ENCODE measurements around the gene INS. TPM values are rescaled to one million over a fixed set of nuclear protein-coding genes. Genes with fewer than 3 reads are reported as not detected.

Gene INS
- total RNA-seq, 2 donors from 2014 or later = 1,947 to 16,276 TPM

DNA sequence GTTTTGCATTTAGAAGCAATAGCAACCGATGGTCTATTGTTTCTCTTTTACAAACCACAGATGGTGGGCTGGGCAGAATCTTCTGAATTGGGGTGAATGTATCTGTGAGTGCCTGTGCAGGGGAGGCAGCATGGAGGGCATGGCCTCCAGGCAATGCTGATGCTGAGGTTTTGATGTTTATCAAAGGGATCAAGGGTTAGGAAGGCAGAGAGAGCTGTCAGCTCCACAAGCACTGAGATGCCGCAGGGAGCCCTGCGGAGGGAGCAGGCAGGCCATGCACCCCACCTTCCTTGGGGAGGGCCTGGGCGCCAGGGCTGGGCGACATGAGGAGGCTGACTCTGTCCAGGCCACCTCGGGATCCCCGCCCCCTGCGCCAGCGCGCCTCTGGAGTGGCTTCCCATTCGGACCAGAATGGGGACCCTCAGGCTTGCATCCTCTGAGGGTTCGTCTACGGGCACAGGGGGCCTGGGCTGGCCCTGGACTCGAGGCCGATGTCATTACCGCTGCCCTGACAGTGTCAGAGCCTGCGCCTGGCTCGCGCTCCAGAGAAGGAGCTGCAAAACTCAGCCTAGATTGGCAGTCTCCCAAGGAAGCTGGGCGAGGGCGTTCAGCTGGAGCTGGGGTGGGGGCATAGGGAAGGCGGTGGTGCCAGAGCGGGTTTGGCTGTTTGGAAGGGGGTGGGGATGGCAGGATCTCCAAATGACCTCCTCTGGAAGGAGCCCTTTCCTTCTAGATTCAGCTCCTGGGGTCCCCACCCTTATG lies 24.5 kb upstream of the INS start:
- Histone ChIP-seq H3K4me3 (no peak overlapping the region), H3K4me1 (peaks cover 4% of the 10 kb centered on the region), H3K36me3 (replicated peaks in 1 of 2; ENCODE audit: insufficient read depth in 1 of 2, low read depth in 2 of 2) (no peaks in the 10 kb centered on the region), H3K27me3 (peaks cover 0 to 3% of the 10 kb centered on the region in 2 donors), H3K27ac (no peak overlapping the region), H3K9me3 (no peaks in the 10 kb centered on the region)
- no peak for DNase-seq
- 58% methylated on average over 9 to 23 of the region's 23 CpGs for WGBS, 2 donors
- ATAC-seq = no peak
- intact Hi-C loops (cut with DNase I) = no loop called here
- TF ChIP-seq POLR2A (IDR thresholded peaks at IDR 0.05) = no peak
- TF ChIP-seq, protein P1, sequence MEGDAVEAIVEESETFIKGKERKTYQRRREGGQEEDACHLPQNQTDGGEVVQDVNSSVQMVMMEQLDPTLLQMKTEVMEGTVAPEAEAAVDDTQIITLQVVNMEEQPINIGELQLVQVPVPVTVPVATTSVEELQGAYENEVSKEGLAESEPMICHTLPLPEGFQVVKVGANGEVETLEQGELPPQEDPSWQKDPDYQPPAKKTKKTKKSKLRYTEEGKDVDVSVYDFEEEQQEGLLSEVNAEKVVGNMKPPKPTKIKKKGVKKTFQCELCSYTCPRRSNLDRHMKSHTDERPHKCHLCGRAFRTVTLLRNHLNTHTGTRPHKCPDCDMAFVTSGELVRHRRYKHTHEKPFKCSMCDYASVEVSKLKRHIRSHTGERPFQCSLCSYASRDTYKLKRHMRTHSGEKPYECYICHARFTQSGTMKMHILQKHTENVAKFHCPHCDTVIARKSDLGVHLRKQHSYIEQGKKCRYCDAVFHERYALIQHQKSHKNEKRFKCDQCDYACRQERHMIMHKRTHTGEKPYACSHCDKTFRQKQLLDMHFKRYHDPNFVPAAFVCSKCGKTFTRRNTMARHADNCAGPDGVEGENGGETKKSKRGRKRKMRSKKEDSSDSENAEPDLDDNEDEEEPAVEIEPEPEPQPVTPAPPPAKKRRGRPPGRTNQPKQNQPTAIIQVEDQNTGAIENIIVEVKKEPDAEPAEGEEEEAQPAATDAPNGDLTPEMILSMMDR (IDR thresholded peaks at IDR 0.05) = no peak

DNA sequence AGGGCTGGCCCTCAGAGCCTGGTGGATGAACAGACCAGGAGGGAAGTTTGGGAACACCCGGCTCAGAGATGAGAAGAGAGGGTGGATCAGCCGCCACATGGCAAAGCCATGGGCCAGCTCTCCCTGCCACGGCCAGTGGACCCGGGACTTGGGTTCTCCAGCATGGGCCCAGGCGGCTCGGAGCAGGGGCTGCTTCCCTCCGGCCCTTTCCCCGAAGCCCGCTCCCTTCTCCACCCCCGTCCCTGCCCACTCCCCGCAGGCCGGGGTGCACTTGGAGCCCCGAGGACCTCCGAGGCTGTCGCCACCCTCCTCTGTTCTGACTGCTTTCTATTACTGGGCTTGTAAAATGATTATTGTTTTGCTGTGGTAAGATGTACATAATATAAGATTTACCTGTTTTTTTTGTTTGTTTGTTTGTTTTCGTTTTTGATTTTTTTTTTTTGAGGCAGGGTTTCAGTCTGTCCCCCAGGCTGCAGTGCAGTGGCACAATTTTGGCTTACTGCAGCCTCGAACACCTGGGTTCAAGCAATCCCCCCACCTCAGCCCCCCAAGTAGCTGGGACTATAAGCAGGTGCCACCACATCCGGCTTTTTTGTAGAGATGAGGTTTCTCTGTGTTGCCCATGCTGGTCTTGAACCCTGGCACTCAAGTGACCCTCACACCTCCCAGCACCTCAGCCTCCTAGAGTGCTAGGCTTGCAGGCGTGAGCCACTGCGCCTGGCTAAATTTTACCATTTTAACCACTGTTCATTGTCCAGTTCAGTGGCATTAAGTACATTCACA lies 21.9 kb upstream of the INS start:
- no peak for TF ChIP-seq POLR2A (IDR thresholded peaks at IDR 0.05)
- TF ChIP-seq, protein P1 (IDR thresholded peaks at IDR 0.05) = no peak
- ATAC-seq (no peak), DNase-seq (no peak)
- no peaks in the 10 kb centered on the region for H3K36me3 ChIP-seq (replicated peaks in 1 of 2; ENCODE audit: insufficient read depth in 1 of 2, low read depth in 2 of 2)
- H3K9me3 ChIP-seq = no peaks in the 10 kb centered on the region
- H3K4me3 ChIP-seq = no peak overlapping the region
- peaks cover 14% of the 10 kb centered on the region for H3K4me1 ChIP-seq
- H3K27ac ChIP-seq = no peak overlapping the region
- H3K27me3 ChIP-seq = peaks cover 0 to 3% of the 10 kb centered on the region in 2 donors
- WGBS, 2 donors = 71 to 77% methylated on average over 16 to 19 of the region's 20 CpGs
- intact Hi-C loops (cut with DNase I) = no loop called here

GRCh38 chr11:2182075-2182474 lies 21.1 kb upstream of the INS start:
- WGBS, 2 donors = 77 to 81% methylated on average over 7 to 18 of the region's 18 CpGs
- DNase-seq (no peak), ATAC-seq (no peak)
- Histone ChIP-seq H3K4me3 (no peak overlapping the region), H3K9me3 (no peaks in the 10 kb centered on the region), H3K27ac (no peak overlapping the region), H3K36me3 (replicated peaks in 1 of 2; ENCODE audit: insufficient read depth in 1 of 2, low read depth in 2 of 2) (no peaks in the 10 kb centered on the region), H3K4me1 (peaks cover 13% of the 10 kb centered on the region), H3K27me3 (peaks cover 0 to 3% of the 10 kb centered on the region in 2 donors)
- intact Hi-C loops (cut with DNase I) = no loop called here
- TF ChIP-seq, protein P1 (IDR thresholded peaks at IDR 0.05) = no peak
- no peak for TF ChIP-seq POLR2A (IDR thresholded peaks at IDR 0.05)

DNA sequence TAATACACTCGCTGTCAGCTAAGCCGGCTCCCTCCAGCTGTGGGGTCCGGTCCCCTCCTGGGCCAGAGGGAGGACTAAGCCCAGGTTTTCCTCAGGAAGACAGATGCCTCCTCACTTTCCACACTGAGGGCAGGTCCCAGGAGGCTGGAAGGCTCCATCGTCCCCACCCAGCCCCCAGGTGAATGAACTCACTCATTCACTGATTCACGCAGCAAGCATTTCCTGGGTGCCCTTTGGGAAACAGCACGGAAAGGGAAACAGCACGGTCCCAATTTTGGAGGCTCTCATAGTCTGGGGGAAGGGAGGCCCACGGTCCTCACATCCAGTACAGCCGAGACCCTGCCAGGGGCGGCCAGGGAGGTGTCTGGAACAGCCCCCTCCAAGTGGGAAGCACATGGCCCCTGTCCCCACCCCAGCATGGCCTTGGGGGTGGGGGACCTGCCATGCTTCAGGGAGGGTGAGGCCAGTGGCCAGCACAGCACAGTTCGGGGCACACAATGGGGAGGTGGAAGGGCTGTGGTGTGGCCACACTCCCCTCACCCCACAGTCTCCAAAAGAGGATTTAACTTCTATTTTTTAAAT lies 19.9 kb upstream of the INS start:
- no peaks in the 10 kb centered on the region for H3K9me3 ChIP-seq
- intact Hi-C loops (cut with DNase I) = no loop called here
- DNase-seq = no peak
- peaks cover 9% of the 10 kb centered on the region for H3K4me1 ChIP-seq
- TF ChIP-seq, protein P1 (IDR thresholded peaks at IDR 0.05) = no peak
- no peak for TF ChIP-seq POLR2A (IDR thresholded peaks at IDR 0.05)
- no peaks in the 10 kb centered on the region for H3K27me3 ChIP-seq
- WGBS, 2 donors = 68 to 71% methylated on average over 8 to 10 of the region's 11 CpGs
- no peak overlapping the region for H3K27ac ChIP-seq
- ATAC-seq = no peak
- no peak overlapping the region for H3K4me3 ChIP-seq
- no peaks in the 10 kb centered on the region for H3K36me3 ChIP-seq (replicated peaks in 1 of 2; ENCODE audit: insufficient read depth in 1 of 2, low read depth in 2 of 2)

Measured in body of pancreas (tissue), 4 donors.